Measurements from ENCODE around the gene SAAL1. TPM values are rescaled to one million over a fixed set of nuclear protein-coding genes. Genes with fewer than 3 reads are reported as not detected.

The SAAL1 gene
- total RNA-seq, 2 experiments from 2014 or later = 36.4 to 37.0 TPM

DNA sequence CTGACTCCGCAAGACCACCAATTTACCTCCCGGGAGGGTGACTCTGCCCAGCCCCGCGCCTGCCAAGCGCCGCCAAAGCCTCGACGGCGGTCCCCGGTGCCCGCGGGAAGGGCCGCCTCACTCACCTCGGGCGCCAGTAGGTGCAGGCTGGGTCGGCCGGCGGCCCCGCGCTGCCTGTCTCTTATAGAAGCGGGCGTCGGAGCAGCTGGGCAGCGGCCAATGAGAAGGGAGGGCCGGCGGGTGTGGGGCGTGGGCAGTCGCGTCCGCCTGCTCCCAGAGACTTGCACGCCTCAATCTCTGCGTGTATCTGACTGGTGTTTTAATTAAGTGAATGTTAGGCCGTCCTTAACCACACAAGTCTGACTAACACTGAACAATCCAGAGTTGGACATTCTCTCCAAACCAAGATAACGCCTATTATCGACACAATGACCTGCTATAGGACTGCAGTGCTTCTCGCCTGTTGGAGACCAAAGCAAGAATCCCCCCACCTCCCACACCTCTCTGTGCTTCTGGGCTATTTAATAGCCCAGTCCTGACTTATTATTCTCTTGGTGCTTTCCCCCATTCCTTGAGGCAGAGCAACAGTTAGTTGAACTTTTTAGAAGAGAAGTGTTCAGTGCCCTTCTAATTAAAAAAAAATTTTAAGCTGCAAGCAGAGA lies 59.6 kb downstream of the SAAL1 start, which contains the start of gene TPH1:
Gene TPH1, minus strand, starts transcription at position 154 of the 662 bp plus-strand sequence. CDS start 5,507 bp downstream, outside the sequence.
- intact Hi-C loops (cut with micrococcal nuclease) = no loop called here
- H3K9me3 Mint-ChIP-seq = no peaks in the 10 kb centered on the region
- no peak within 1 kb of the TSS for H3K27ac Mint-ChIP-seq
- H3K4me3 Mint-ChIP-seq = no peak within 1 kb of the TSS
- CTCF ChIA-PET = no interaction called here
- DNase-seq = no peak
- peaks cover 39% of the 10 kb centered on the region for H3K27me3 Mint-ChIP-seq (ENCODE audit: low read depth)
- peaks cover 7% of the 10 kb centered on the region for H3K36me3 Mint-ChIP-seq (ENCODE audit: low read depth)
- H3K4me1 Mint-ChIP-seq (ENCODE audit: low read depth) = no peaks in the 10 kb centered on the region

DNA sequence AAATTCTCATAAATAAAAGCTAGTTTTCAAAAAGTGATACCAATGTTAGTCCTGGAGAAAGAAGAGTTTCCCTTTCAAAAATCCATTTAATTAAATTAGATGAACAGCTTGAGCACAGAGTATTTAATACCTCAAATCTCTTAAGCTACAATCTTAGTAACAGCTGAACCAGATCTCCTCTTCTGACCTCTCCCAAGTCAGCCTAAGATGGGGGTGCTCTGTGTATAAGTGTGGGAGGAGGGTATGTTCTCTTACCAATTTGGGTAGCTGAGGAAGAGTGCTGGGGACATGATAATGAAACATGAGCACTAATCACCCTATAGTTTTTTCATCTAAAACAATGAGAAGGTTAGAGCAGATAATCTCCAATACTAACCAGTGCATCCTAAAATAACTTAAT lies 69.4 kb downstream of the SAAL1 start:
- H3K4me1 Mint-ChIP-seq (ENCODE audit: low read depth) = no peaks in the 10 kb centered on the region
- no peaks in the 10 kb centered on the region for H3K27me3 Mint-ChIP-seq (ENCODE audit: low read depth)
- no peak overlapping the region for H3K4me3 Mint-ChIP-seq
- intact Hi-C loops (cut with micrococcal nuclease) = no loop called here
- peaks cover 2% of the 10 kb centered on the region for H3K36me3 Mint-ChIP-seq (ENCODE audit: low read depth)
- CTCF ChIA-PET = no interaction called here
- no peak for DNase-seq
- no peaks in the 10 kb centered on the region for H3K9me3 Mint-ChIP-seq
- H3K27ac Mint-ChIP-seq = no peak overlapping the region

Other genes with a start within 250 kb of the SAAL1 start
- 10 to 100 TPM; 40.2 to 41.7 TPM for gene SERGEF, start 93.0 kb downstream of the SAAL1 start, total RNA-seq
- gene TPH1, start 59.8 kb downstream of the SAAL1 start, total RNA-seq = under 1 TPM in 1 of 2 experiments, not detected in 1; 0.47 TPM
- not detected for gene MRGPRX3, start 26.5 kb upstream of the SAAL1 start, total RNA-seq
- gene MRGPRX4, start 66.8 kb upstream of the SAAL1 start, total RNA-seq = not detected
- gene SAA4, start 130.7 kb upstream of the SAAL1 start, total RNA-seq = not detected
- gene SAA2, start 142.6 kb upstream of the SAAL1 start, total RNA-seq = not detected
- gene SAA1, start 160.2 kb upstream of the SAAL1 start, total RNA-seq = not detected
- 10 to 100 TPM; 21.7 to 21.9 TPM for gene HPS5, start 216.1 kb upstream of the SAAL1 start, total RNA-seq
- 10 to 100 TPM; 33.4 to 34.1 TPM for gene GTF2H1, start 216.5 kb upstream of the SAAL1 start, total RNA-seq

Data from activated naive CD4-positive, alpha-beta T cell treated with anti-CD3 and anti-CD28 coated beads for 36 hours (primary cell).